ENCODE measurements around the gene GLRX.
A peak's percentile ranks its signal among the peaks of the same experiment; 100 is the strongest.

DNA sequence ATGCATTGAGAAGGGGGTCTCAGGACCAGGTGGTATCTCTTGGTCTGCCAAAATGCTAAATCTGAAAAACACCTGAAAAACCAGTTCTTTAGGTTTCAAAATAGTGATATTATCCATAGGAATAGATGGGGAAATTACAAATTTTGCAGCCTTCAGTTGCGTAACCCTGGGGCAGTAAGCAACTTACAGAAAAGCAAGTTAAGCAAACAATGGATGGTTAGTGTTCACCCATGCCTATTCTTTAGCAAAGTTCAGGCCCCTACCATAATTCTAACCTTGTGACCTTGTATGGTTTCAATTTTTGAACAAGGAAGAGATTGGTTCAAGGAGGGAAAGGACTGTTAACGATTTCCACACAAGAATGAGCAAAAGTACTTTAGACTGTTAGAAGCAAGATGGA lies 24.5 kb downstream of the GLRX start:
- TF ChIP-seq EP300 (IDR thresholded peaks at IDR 0.05; ENCODE audit: borderline replicate concordance) = no peak
- no peak for TF ChIP-seq ZBTB7A (IDR thresholded peaks at IDR 0.05; ENCODE audit: low read depth)
- TF ChIP-seq TAF1 (IDR thresholded peaks at IDR 0.05; ENCODE audit: low read depth) = no peak
- TF ChIP-seq EGR1 (IDR thresholded peaks at IDR 0.05) = no peak
- peak; percentile 42; the same call in 1 of the 2 replicates for TF ChIP-seq CEBPB (IDR thresholded peaks at IDR 0.05)
- no peak for TF ChIP-seq RAD21 (IDR thresholded peaks at IDR 0.05; ENCODE audit: low read depth)
- TF ChIP-seq YY1 (IDR thresholded peaks at IDR 0.05; ENCODE audit: low read depth) = no peak
- TF ChIP-seq, protein P1, sequence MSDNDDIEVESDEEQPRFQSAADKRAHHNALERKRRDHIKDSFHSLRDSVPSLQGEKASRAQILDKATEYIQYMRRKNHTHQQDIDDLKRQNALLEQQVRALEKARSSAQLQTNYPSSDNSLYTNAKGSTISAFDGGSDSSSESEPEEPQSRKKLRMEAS (IDR thresholded peaks at IDR 0.05) = no peak
- no peak for TF ChIP-seq CREB1 (IDR thresholded peaks at IDR 0.05; ENCODE audit: low read depth)
